NCI-H1417 (cell line): ENCODE results near the gene ERGIC1.
"Not testable (repeated sequence)": the region's sequence is repeated elsewhere in the genome, so short reads cannot be mapped to it uniquely, and the experiment has no call there.

Experiments used
- DNase-seq, 3 experiments: peaks; one replicate each; lab custom pipeline; 2025; lab: John Stamatoyannopoulos, UW

Gene ERGIC1

DNA sequence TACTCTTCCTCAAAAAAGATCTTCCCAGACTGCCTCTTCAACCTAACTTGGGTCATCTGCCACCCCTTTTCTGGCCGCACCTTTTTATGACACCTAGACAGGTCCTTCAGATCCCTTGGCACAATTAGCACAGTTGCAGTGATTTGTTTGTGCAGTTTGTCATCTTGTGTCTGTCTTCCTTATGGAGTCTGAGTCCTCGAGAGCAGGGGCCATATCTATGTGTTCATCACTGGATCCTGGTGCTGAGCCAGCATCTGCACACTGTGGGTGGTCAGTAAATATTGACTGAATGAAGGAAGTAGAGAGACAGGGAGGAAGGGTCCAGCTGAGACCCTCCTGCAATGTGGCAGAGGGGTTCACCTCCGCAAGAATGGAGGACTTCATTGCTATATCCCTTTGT is 14.4 kb downstream of the ERGIC1 start:
- no peak for DNase-seq

DNA sequence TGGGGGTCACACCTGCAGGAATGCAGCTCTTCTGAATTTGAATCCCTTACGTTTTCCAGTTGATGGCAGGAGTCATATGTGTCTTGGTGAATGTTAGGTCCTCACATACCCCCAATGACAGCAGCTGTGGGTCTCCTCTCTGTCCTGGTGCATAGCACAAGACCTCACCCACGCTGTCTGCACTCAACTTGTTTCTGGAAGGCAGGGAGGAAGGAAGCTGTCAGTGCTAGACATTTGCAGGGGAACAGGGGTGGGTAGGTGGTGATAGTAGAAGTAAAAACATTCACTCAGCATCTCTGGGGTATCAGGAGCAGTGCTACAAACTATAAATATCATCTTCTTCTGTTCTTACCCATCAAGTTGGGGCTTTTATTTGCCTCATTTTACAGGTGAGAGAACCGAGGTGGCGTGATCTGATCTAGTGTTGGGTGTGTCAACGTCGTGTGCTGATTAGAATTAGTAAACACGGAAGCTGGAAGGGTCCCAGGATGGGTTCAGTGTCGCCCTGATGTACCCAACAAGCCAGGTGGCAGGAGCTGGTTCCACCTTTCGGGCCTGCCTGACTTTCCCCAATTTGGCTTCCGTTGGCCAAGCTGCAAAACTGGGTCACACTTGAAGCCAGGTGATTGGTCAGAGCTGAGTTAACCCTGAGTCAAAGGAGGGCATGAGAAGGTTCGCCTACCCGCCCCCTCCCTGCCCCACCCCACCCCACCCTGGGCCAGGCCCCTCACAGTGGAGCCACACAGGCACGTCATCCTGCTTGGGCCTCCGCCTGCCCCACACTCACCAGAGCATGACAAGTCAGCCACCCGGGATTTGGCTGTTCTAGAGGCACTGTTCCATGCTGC is 15.8 kb downstream of the ERGIC1 start:
- DNase-seq = no peak

GRCh38 chr5:172850454-172850797 is 16.4 kb downstream of the ERGIC1 start:
- DNase-seq = no peak

GRCh38 chr5:172851254-172851653 is 17.2 kb downstream of the ERGIC1 start:
- DNase-seq = not testable (repeated sequence)

GRCh38 chr5:172852490-172853354 is 18.7 kb downstream of the ERGIC1 start:
- DNase-seq = no peak

DNA sequence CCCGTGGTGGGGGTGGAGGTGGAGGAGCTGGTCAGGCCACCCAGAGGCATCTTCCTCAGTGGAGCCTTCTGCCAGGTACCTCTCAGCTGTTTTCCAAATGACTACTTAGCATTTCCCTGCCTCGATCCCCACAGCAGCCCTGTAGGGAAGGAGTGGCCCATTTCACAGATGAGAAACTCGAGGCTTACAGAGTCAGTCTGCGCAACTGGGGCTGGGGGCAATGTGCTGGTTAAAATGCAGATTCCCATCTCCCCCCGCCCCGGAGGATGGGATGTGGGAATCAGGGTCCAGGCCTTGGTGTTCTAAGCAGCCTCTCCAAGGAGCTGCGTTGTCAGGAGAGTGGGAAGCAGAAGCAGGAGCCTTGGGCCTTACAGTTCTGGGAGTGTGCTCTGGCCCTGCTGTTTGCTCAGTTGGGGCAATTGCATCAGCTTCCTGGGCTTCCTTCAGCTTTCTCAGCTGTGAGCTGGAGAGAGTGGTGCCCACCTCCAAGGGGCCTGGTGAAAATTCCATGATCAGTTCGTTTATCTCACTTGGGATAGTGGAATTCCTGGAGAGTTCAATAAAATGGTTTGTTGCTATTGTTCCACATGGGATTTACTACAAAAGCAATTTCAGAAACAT is 19.4 kb downstream of the ERGIC1 start:
- DNase-seq = no peak

GRCh38 chr5:172854451-172854871 is 20.4 kb downstream of the ERGIC1 start:
- DNase-seq = no peak

- no peak for DNase-seq
Measured at GRCh38 chr5:172854971-172855370, 20.9 kb downstream of the ERGIC1 start.

GRCh38 chr5:172855597-172856292 is 21.7 kb downstream of the ERGIC1 start:
- no peak for DNase-seq

DNA sequence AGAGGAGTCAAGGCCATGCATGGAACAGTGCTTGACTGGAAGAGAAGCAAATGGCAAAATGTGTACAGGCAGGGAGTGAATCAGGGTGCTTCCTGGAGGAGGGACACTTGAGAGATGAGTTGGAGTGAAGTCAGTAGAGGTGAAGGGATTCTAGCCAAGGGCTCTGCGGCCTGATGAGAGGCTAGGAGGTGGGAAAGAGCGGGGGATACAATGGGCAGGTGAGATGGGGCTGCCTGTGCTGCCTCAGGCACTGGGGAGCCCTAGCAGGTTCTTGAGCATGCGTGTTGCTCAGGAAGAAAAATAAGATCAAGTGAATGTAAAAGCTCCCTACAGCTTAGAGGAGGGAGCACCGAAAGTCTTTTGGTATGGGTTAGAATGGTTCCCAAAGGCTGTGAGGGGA is 22.3 kb downstream of the ERGIC1 start:
- DNase-seq = no peak

DNA sequence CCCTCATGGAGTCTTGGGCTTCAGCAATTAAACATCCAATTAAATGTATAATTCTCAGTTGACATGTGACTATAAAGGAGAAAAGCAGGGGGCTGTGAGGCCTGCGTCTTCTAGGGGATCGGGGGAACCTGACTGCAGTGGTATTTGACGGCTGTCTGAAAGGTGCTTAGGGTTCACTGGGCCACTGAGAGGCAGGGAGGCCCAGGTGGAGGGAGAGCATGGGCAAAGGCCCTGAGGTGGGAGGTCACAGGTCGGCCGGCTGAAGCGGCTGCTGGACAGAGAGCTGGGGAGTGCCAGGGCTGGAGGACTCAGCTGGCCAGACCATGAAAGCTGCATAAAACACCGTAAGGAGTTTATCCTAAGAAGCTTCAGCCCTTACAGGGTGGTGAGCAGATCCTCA is 23.9 kb downstream of the ERGIC1 start:
- no peak for DNase-seq

GRCh38 chr5:172858511-172858989 is 24.5 kb downstream of the ERGIC1 start:
- no peak for DNase-seq

DNA sequence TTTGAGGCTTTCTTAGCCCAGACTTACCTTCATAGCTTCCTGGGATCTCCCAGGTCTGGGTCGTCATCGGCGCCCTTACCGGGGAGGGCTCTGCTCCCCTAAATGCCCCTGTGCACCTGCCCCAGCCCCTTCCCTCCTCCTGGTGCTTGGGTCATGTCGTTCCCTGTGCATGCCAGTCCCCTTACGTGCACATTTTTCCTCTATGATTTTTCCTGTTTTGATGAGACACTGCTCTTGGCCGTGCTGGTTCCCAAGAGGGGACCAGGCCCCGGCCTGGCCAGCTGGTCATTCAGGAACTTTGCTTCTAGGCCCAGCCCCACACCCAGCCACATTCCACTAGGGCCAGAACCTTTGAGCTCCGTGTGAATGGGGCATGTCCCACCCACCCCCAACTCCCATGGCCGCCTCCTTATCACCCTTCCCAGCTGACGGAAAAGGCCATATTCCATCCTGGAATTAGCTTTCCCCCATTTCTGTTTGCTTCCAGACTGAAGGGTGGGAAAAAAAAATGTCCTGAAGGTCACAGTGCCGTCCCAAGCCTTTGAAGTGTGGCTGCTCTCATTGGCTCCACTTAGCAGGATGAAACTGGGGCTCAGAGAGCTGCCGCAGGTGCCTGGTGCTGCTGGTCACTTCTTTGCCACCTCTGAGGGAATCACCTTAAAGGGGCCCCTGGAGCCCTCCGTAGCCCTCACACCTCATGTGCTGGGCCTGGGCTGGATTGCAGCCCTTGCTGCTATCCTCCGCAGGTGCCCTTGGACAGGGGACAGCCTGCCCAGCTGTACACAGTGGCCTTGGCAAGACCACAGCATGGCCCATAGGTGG is 25.1 kb downstream of the ERGIC1 start:
- no peak for DNase-seq

DNA sequence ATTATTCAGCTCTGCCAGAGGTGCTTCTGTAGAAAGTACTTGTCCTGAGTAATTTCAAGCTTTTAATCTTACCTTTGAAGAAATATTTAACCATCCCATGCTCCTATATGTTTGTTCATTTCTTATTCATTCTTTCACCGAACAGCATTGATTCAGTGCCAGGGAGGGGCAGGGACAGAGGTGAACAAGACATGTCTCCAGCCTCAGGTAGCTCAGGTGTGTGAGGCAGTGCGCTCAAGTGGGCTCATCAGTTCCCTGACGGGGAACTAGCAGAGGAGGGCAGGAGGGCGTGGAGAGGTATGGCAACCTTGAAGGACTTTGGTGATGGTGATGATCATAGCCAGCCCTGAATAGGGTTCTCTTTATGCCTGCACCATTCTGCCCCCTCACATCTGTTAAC is 25.9 kb downstream of the ERGIC1 start:
- no peak for DNase-seq

DNA sequence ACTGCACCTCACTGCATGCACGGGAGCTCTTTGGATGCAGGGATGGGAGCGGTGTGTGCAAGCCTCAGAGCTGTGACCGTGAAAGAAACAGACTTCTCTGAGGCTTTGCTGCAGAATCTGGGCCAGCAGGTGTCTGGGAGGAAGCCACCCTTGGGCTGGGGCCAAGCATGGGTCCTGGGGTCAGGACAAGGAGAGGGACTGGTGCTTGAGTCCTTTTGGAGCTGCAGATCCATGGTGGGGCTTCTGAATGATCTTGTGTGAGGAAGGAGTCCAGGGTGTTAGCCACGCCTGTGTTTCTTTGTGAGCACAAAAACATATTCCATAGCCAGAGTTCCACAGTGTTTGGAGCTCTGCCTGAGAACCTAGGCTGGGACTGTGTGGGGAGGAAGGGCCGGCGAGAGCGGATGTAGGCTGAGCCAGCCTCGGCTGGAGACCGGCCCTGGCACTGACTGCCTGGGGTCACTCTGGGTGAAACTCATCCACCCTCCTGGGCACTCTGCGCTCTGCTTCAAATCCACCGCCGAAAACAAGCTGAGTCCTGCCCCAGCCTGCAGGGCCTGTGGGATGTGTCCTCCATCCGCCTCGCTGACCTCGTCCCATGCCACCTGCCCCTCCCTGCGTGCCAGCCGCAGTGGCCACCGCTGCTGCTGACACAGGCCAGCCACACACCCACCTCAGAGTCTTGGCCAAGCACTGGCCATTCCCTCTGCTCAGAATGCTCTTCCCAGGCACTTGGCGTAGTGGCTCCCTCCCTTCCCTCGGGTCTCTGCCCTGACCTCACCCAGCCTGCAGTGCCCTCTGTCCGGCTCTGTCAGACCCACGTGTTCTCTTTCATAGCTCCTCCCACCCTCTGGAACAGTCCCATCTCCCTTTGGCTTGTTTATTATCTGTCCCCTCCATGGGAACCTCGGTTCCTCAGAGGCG is 26.7 kb downstream of the ERGIC1 start:
- DNase-seq = no peak

- DNase-seq = no peak
Measured at GRCh38 chr5:172861461-172861860, 27.4 kb downstream of the ERGIC1 start.

GRCh38 chr5:172862165-172862801 is 28.2 kb downstream of the ERGIC1 start:
- no peak for DNase-seq

DNA sequence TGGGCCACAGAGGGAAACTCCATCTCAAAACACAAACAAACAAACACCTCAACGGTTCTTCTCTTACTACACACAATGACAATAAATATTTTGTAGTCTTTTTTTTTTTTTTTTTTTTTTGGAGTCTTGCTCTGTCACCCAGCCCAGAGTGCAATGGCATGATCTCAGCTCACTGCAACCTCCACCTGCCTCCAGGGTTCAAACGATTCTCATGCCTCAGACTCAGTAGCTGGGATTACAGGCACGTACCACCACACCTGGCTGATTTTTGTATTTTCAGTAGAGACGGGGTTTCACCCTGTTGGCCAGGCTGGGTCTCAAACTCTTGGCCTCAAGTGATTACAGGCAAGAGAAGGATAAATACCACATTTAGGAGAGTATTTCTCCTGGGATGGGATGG is 30.1 kb downstream of the ERGIC1 start:
- not testable (repeated sequence) for DNase-seq

DNA sequence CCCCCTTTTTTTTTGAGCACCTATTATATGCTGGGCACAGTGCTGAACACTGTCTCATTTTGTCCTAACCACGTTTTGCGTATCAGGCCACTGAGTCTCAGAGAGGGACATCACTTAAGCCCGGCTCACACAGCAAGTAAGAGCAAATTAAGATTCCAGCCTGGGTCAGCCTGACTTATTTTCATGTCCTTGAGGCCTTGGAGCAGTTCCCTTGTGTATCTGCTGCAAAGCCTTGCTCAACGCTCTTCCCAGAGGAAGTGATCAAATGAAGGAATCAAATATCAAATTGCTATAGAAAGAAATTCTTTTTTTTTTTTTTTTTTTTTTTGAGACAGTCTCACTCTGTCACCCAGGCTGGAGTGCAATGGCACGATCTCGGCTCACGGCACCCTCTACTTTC is 30.7 kb downstream of the ERGIC1 start:
- no peak for DNase-seq
